Type B pancreatic cell (in vitro differentiated cells): Measurements from ENCODE around the gene ASIC2. TPM values are rescaled to one million over a fixed set of nuclear protein-coding genes. Genes with fewer than 3 reads are reported as not detected.

Experiments used
- DNase-seq: peaks from one replicate; pipeline ENCODE4 v3.0.0; 2021; ENCODE audit warnings: mixed read lengths; ENCODE audit not compliant: unreplicated experiment; ENCODE audit errors: extremely low spot score
- H3K27ac Mint-ChIP-seq: 2 replicates; pipeline ENCODE4 v1.8.0; 2021; ENCODE audit warnings: mild to moderate bottlenecking, mixed read lengths
- H3K27me3 Mint-ChIP-seq: 2 replicates; pipeline ENCODE4 v1.8.0; 2021; ENCODE audit warnings: mixed read lengths
- H3K36me3 Mint-ChIP-seq: 2 replicates; pipeline ENCODE4 v1.8.0; 2021; ENCODE audit warnings: mixed read lengths
- H3K4me1 Mint-ChIP-seq: one replicate; pipeline ENCODE4 v1.8.0; 2021; ENCODE audit warnings: mixed read lengths; ENCODE audit not compliant: unreplicated experiment
- H3K4me3 Mint-ChIP-seq: 2 replicates; pipeline ENCODE4 v1.8.0; 2021; ENCODE audit warnings: mild to moderate bottlenecking, mixed read lengths
- H3K9me3 Mint-ChIP-seq: 2 replicates; pipeline ENCODE4 v1.8.0; 2021; ENCODE audit warnings: mixed read lengths
- total RNA-seq: library from RNA; stranded (reverse); gene quantifications from 2 replicates; pipeline ENCODE4 v1.2.1, GENCODE V29; 2021; ENCODE audit warnings: low replicate concordance
- TF ChIP-seq, protein P1 (sequence below): fragments of 200-600 bp; sonication (generic); conservative IDR thresholded peaks from 2 replicates; pipeline ENCODE4 v1.5.0; 2021; ENCODE audit warnings: antibody characterized with exemption, mild to moderate bottlenecking

The ASIC2 gene
- total RNA-seq, 1 donor from 2014 or later, result 3.4 TPM

DNA sequence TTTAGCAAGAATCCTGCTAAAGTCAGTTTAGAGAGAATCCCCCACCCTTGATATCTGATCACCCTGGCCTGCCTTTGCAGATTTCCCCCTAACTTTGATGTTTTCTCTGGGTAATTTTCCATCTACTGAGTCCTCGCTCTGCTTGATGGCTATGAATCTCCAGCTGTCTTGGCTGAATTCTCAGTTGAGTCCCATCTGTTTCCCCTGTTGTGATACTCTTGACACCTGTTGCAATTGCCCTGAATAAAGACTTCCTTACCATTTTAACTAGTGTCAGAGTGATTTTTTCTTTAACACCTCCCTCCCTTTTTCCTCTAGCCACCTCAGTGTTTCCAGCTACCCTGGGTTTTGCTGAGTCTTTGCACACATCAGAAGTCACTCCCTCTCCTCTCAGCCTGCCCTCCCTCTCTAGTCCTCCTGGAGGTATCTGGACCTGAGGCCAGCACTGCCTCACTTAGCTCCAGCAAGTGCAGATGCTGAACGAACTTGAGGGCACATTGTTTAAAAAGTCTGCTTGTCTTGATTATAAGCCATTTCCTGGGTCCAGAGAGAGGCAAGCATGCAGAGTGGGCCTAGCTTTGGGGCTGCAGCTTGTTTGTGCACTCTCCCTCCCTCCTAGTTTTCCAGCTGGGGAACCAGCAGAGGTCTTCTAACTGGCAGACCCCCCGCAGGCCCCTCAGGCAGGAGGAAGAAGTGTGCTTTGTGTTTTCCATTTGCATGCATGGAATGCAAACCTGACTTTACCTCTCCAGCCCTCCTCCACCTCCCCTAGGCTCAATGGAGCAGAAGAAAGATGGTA lies 268.2 kb downstream of the ASIC2 start:
- TF ChIP-seq, protein P1, sequence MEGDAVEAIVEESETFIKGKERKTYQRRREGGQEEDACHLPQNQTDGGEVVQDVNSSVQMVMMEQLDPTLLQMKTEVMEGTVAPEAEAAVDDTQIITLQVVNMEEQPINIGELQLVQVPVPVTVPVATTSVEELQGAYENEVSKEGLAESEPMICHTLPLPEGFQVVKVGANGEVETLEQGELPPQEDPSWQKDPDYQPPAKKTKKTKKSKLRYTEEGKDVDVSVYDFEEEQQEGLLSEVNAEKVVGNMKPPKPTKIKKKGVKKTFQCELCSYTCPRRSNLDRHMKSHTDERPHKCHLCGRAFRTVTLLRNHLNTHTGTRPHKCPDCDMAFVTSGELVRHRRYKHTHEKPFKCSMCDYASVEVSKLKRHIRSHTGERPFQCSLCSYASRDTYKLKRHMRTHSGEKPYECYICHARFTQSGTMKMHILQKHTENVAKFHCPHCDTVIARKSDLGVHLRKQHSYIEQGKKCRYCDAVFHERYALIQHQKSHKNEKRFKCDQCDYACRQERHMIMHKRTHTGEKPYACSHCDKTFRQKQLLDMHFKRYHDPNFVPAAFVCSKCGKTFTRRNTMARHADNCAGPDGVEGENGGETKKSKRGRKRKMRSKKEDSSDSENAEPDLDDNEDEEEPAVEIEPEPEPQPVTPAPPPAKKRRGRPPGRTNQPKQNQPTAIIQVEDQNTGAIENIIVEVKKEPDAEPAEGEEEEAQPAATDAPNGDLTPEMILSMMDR, result no peak
- Mint-ChIP-seq H3K27ac (no peak overlapping the region), H3K36me3 (no peaks in the 10 kb centered on the region), H3K4me1 (peaks cover 4% of the 10 kb centered on the region), H3K9me3 (no peaks in the 10 kb centered on the region), H3K4me3 (no peak overlapping the region), H3K27me3 (peaks cover 6% of the 10 kb centered on the region)
- DNase-seq, result no peak

DNA sequence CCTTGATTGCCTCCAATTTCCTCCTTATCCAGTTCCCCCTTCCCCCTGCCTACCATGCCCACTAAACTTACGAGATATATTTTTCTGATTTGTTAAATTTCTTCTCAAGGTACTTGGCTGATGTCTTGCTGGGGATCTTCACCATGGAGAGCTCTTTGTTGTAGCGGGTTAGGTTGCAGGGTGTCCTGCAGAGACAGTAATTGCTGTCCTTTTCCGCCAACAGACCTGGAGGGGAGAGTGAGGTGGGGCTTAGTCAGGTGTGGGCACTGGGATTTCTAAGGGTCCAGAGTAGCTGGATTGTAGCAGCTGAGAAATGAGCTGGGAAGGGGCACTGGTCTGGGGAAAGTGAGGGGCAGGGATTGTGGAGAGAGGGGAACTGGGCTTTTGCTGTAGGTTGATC lies 269.3 kb downstream of the ASIC2 start:
- Mint-ChIP-seq H3K27me3 (peaks cover 12% of the 10 kb centered on the region), H3K4me3 (no peak overlapping the region), H3K36me3 (no peaks in the 10 kb centered on the region), H3K27ac (no peak overlapping the region), H3K9me3 (no peaks in the 10 kb centered on the region), H3K4me1 (peaks cover 4% of the 10 kb centered on the region)
- DNase-seq, result no peak
- TF ChIP-seq, protein P1, result no peak

DNA sequence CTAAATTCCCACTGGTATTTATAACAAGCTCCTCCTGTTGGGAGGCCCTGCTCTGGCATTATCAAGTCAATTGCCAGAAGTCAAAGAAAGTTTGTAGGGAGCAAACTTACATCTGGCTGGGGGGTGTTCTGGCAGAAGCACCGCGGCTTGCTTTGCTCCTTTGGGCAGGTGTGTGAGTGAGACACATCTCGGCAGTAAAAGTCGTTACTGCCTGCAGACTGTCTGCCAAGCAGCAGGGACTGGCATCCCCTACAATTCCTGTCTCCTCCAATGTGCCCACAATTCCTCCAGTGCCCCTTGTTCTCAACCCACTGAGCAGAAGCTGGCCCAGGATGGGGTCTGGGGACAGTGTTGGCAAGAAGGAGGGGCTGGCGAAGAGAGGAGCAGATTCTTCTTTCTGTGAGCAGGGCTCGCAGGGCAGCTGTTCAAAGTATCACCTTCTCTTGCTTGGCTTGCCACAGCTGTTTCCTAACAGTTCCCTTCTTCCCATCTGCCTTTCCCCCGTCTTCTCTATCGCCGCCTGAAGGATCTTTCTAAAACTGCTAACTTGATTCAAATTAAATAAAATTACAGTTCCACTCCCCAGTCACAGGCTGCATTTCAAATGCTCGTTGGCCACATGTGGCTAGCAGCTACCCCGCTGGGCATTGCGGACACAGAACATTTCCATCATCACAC lies 271.2 kb downstream of the ASIC2 start:
- peaks cover 4% of the 10 kb centered on the region for H3K4me1 Mint-ChIP-seq

DNA sequence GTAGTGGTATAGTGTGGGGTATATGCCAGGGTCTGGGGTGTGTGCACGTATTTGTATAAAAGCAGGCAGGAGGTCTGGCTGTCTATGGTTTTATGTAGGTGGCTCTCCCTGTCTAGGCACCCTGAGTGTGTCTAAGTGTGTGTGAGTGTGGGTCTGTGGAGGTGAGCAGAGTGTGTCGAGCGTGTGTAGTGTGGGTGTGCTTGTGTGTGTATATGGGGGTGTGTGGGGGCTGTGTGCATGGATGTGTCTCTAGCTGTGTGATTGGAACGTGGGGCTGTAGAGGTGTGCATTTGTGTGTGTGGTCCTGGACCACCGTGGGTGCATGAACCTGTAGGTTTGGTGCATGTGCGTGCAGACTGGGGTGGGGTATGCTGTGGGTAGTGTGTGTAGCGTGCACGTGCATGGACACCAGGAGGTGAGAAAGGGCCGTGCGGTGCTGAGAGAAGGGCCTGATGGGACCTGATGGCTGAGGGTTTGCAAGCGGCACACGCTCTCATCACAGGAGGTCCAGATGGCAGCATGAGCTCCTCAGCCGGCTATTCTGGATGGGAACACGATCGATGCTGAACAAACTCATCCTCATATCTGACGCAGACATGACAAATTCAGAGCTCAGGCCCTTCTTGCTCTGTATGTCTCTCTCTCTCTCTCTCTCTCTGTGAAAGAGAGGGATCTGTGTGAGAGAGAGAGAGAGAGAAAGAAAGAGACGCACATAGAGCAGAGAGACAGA lies 273.8 kb downstream of the ASIC2 start:
- TF ChIP-seq, protein P1, result no peak
- H3K27me3 Mint-ChIP-seq, result peaks cover 9% of the 10 kb centered on the region
- H3K9me3 Mint-ChIP-seq, result no peaks in the 10 kb centered on the region
- H3K4me3 Mint-ChIP-seq, result no peak overlapping the region
- H3K36me3 Mint-ChIP-seq, result no peaks in the 10 kb centered on the region
- peaks cover 10% of the 10 kb centered on the region for H3K4me1 Mint-ChIP-seq
- H3K27ac Mint-ChIP-seq, result no peak overlapping the region
- no peak for DNase-seq

More for the DNA sequence above, 271.2 kb downstream of the ASIC2 start:
- Mint-ChIP-seq H3K9me3 (no peaks in the 10 kb centered on the region), H3K36me3 (no peaks in the 10 kb centered on the region), H3K27ac (no peak overlapping the region), H3K4me3 (no peak overlapping the region), H3K27me3 (peaks cover 9% of the 10 kb centered on the region)
- DNase-seq, result no peak
- TF ChIP-seq, protein P1, result no peak

DNA sequence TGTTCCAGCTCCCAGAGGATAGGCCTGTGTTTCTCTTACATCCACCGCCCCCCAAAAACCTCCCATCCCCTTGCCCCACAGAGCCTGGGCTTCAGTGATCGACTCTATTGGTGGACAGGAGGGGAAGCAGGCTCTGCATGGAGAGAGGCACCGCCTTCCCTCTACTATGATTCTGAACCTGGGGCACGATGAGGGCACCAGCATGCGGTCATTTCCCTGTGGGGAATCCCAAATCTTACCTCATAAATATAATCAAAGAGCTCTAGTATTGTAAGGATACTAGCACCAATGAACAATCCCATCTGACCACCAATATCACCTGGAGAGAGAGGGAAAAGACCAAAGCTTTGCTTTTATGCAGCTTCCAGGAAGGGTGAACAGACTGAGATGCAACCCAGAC lies 275.7 kb downstream of the ASIC2 start:
- Mint-ChIP-seq H3K36me3 (no peaks in the 10 kb centered on the region), H3K4me3 (no peak overlapping the region), H3K4me1 (peaks cover 8% of the 10 kb centered on the region), H3K27me3 (peaks cover 9% of the 10 kb centered on the region), H3K9me3 (no peaks in the 10 kb centered on the region), H3K27ac (no peak overlapping the region)
- DNase-seq, result no peak
- TF ChIP-seq, protein P1, result no peak
